Hematopoietic multipotent progenitor cell treated with erythropoietin and hydrocortisone succinate and interleukin-3 and kit ligand, for 17 days (in vitro differentiated cells): ENCODE data around the gene JMJD1C.

Experiments
- DNase-seq: peaks from one replicate; pipeline ENCODE4 v3.0.0-alpha.2; 2015; ENCODE audit warnings: low spot score

Gene JMJD1C

DNA sequence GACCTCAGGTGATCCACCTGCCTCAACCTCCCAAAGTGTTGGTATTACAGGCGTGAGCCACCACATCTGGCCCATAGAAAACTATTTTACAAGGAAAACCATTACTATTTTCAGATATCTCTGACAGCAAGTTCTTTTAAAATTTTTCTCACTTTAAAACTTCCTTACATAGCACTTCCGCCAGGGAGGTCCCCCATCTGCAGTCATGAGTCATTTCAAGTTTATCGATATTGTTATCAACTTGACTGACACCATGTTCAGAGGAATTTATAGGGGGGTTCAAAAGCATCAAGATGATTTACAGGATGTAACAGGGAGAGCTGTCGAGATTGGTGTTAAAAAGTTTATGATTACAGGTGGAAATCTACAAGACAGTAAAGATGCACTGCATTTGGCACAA is 243.8 kb downstream of the JMJD1C start:
- no peak for DNase-seq

DNA sequence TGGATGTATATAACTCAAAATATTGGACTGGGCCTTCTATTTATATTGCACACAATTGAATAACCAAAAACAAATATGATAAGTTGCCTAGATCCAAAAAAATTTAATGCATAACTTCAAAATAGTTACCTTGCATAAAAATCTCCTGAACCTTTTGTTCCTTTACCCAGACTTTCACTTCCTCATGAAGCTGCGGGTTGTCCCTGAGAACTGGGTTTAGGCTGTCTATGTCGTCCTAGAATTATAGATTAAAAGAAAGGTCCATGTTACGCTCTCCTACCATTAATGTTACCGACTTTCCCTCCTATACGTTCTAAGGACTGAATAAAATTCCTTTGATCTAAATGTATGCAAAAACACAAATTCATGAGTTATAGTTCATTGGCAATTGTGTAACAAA is 246.0 kb downstream of the JMJD1C start:
- no peak for DNase-seq

DNA sequence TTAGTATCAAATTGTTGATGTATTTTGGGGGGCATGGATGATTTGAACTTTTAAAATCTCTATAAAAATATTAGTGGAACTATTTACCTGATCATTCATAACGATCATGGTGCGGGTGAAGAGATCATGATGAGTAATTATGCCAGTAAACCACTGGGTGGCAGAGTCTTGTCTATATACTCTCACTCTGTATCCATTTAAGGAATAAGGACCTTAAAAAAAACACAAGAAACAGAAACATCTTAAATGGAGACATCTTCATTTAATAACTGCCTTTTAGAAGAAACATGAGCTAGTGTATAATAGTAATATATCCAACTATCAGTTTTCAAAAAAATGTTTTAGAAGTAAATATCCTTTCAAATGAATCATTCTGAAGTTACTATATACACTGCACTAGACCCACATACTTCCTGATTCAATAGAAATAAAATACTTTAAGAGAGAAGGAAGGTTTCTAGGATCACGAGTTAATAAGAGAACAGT is 248.6 kb downstream of the JMJD1C start:
- peak; percentile 84 for DNase-seq

DNA sequence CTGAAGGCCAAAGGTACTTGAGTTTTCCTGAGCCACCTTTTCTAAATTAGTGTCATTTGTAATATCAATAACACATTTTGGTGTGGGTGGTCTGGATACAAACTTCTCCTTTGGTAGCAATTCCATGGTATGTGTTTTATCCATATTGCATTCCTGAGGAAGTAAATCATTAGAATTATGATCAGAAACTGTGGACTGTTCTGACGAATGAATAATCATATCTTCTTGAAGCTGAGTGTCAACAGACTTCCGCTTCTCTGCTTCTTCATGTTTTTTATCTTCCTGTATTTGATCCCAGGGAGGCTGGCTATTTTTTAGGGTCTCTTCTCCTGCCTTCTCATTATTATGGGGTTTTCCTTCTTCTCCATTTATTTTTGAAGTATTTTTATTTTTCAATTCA is 251.2 kb downstream of the JMJD1C start:
- no peak for DNase-seq

DNA sequence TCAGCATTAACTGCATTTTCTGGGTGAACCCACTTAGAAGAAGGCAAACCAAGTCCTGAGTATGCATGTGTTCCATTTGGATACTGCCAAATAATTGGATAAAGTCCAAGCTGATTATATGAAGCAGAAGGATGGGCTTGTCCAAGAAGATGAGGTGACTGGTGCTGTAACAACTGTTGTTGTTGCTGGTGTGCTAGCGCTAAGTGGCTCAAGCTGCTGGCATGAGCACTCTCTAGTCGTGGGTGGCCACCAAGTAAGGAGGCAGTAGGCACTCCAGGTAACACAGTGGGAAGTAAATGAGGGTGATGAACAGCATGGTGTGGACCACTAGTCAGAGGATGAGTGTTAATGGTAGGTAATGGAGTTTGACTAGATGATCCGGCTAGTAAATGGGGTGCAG is 252.3 kb downstream of the JMJD1C start:
- DNase-seq, result no peak

DNA sequence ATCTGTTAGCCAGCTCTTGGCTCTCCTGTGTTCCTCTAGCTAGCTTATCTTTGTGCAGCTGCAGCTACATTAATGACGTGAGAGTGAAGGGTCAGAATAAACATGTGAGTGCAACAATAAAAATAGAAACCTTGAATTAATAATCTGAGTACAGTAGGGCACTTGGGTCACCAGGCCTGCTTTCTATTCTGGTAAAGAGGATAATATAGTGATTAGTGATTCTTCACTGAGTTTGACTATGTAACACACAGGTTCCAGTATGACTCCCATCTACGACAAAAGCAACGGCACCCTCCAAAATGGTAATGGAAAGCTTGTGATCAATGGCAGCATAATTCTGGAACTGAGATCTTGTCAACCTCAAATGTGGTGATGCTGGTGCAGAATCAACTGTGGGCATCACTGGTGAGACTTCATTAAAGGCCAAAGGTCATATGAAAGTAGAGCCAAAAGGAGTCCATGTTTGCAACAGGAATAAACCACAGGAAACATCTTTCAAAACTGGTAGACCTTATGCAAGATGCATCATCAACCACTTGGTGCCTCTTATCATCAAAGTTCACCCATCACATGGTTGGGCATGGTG is 255.1 kb downstream of the JMJD1C start:
- no peak for DNase-seq

DNA sequence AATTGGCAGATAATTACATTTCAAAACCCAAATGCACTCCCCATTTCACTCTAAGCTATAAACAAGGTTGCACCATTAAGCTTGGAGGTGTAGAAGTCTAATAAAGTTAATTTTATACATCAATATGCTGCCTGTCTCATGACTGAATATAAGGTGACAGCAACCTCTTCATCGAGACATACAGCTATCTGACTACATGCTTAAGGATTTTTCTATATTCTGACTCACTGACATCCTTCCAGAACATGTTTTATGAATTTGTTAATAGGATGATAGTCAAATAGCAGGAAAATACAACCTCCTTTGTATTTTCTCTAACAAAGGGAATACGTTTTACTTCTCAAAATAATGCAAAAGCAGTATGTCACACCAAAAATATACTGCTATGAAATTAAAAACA is 256.1 kb downstream of the JMJD1C start:
- no peak for DNase-seq

DNA sequence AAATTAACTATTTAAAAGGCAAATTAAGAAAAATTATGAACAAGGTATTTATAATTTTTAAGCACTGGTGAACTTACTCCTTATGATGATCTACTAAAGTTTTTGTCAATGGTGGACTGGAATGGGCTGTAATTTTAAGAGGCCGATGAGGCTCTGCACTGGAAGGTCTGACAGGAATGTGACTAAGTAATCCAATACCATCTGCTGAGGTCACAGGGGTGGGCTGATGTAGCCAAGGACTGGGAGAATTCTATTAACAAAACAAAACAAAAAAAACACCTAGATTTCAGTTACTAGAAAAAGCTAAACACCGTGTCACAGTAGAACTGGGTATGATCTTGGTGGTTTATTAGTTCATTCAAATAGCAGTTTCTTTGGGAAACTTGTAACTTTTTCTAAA is 256.8 kb downstream of the JMJD1C start:
- DNase-seq, result no peak

DNA sequence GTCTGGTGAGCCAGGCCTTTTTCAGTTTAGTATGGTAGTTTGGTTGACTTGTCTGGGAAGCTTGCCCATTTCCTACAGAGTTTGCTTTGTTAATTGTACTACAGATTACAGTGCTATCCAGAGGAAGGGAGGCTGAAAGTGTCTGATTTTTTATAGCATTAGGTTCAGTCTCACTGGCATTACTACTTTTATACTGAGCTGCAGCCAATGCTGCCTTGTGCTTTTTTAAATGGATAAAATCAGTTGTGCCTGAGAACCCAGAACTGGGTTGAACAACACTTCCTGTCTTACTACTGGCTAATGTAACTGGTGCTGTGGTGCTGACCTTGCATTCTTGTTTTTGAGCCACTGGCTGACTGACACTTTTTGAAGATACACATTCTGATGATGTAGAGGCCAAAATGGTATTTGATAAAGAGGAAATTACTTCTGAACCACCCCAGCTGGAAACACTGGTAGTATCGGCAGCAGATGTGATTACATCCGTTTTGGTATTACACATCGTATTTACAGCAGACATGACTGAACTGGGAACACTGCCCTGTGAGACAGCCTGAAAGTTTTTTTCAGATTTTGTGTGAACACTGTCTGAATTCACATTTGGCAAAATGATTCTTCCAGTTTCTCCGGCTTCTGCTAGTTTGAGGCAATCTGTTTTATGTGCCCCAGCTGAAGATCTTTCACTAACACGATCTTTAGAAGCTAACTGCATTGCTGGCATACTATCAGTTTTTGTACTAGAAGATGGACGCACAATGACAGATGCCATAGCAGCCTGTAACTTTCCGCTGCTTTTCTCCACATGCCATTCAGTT is 258.6 kb downstream of the JMJD1C start:
- DNase-seq, result no peak

DNA sequence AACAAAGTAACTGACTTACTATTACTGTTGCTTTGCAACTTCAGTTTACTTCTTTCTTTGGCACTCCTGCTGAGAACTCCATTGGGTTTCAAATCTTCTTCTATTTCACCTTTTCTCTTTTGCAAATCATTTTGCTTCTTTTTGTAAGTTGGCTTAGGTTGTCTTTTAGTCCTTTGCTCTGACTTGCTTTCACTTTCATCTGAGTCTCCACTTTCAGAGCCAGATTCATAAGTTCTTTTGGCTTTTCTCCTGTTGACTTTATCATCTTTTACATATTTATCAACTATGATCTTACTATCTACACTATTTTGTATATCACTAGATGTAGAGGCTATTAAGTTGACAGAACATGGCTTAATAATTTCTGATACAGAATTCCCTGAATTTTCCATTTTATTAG is 259.2 kb downstream of the JMJD1C start:
- no peak for DNase-seq

DNA sequence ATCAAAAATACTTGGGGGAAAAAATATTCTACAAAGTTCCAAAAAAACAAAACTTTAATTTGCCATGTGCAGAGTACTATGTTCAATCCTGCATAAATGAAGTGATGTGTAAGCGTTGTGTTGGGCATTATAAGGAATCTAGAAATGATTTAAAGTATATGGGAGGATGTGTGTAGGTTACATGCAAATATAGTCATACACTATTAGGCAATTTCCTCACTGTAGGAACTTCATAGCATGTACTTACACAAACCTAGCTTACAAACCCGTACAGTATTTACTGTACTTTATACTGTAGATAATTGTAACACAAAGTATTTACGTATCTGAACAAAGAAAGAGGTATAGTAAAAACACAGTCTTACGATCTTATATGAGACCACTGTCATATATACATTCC is 260.4 kb downstream of the JMJD1C start:
- DNase-seq, result no peak

DNA sequence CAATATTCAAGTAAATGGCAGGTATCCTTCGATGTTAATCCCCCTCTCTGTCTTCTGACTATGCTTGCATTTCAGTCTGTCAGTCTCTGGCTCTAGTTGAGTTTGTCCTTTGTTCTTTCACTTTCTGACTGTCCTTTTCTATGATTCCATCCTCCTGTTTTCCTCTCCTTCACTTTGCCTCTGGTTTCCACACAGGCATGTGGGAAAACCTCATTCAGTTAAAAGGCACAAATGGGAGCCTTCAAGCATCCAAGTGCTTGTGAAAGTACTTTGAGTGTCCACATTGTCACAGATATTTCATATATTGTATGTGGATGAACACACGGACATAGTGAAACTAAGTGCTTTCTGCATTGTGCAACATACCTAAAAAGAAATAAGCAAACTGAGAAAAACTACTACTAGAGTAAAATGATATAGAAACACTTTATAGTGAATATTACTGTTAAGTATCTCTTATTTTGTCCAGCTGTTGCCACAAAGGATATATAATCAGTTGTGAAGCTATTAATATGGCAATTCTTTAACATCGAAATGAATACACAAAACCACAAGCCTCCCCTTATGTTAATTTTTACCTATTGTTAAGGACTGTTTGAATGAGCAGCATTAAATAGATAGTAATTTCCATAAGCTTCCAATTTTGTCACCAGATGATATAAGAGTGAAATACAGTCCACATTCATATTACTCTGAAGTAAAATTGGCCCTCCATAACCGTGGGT is 260.9 kb downstream of the JMJD1C start:
- DNase-seq, result no peak

DNA sequence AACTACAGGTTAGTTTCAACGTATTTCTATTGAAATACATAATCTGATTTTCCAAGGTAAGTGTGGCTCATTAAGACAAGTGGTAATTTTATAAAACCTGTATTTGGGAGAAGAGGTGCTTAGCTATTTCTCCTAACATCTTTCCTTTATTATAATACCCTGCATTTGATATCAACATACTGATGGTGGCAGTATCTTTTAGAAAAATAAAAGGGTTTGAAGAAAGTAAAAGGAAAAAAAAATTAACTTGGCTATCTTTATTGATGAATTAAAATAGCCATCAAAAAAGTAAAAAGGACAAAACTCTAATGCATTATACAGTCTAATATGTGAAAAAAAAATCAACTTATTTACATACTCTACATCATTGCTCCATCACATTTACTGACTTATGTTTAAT is 264.7 kb downstream of the JMJD1C start:
- DNase-seq, result no peak

DNA sequence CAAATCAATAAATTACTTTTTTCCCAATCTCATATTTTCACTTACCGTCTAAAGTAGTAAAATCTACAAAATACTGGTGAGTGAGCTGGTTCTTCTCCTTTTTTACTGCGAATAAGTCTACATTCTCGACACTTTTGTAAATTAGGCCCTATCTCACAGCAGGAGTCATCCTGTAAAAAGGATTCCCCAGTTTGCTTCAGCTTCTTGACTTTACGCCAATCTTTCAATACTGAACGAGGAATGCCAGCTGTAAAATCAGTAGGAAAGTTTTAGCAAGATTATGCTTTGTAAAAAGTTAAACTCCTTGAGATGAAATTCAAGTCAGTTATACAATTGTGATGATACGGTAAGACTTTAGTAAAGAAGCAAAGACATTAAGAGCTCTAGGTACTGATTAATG is 265.3 kb downstream of the JMJD1C start:
- no peak for DNase-seq

DNA sequence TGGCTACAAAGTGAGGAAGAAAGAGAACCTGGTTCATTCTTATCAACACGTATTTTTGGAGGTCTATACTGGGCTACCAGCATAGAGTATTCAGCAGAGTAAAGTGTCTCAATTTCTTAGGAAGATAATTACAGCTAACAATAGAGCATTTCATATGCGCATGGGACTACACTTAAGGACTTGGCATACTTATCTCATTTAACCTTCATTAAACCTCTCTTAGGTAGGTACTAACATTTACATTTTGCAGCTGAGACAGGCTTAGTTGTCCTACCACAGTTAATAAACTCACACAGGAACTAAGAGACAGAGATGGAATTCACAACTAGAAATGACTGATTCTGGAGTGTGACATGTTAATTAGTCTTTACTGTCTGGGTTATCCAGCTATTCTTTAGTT is 266.1 kb downstream of the JMJD1C start:
- DNase-seq, result no peak

DNA sequence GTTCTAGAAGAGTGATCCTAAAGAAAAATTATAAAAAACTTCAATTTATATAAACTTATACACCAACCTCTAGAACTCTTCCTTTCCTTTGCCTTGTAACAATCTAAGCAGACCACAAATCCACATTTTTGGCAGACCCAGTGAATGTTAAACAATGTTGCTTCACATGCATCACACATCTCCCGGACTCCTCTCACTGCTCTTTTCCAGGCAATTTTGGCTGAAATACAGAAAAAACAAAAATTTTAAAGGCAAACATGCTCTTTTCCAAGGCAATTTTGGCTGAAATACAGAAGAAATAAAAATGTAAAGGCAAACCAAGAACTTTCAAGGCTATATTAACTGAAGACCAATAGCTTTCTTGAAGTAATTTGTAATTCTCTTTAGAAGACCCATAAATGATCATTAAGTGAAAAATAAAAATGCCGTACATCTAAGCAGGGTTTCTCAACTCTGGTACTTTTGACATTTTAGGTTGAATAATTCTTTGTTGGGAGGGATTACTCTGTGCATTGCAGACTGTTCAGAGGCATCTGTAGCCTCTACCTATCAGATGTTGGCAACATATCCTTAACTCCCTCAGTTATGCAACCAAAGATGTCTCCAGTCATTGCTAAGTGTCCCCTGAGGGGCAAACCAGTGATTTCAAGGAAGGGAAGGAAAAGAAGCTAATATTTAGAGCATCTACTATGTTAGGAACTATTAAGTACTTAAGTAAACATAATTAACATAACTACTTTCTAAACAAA is 268.3 kb downstream of the JMJD1C start:
- DNase-seq, result no peak

DNA sequence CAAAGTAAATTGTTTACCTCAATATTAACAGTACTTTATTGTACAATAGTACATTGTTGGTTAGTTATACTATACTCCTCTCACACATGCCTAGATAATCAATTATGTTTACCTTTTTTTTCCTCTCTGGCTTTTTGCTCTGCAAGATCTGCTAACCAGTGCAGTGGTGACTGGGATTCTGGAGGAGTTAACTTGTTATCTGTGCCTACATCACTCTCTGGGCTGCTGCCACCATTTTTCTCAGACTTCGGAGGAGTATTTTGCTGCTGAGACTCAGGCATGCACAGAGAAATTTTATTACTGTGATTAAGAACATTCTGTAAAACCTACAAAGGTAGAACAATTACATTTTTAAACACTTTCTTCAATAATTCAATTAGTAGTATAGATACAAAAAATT is 273.0 kb downstream of the JMJD1C start:
- no peak for DNase-seq

DNA sequence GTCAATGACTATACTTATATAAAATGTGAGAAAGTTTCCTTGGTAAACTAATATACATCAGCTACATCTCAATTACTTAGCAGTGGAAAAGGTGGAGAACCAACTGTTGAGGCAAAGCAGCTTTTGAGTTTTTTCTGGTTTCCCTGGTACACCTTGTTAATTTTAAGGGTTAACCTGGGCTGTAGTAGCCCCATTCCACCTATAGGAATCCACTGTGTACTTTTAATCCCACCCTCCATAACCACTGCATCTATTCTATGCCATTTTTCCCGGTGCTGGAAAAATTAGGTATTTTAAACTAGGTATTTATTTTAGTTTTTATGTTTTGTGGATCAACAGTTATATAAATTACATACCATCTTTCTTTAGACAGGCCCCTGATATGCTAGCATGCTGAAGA is 290.2 kb downstream of the JMJD1C start:
- DNase-seq, result no peak

DNA sequence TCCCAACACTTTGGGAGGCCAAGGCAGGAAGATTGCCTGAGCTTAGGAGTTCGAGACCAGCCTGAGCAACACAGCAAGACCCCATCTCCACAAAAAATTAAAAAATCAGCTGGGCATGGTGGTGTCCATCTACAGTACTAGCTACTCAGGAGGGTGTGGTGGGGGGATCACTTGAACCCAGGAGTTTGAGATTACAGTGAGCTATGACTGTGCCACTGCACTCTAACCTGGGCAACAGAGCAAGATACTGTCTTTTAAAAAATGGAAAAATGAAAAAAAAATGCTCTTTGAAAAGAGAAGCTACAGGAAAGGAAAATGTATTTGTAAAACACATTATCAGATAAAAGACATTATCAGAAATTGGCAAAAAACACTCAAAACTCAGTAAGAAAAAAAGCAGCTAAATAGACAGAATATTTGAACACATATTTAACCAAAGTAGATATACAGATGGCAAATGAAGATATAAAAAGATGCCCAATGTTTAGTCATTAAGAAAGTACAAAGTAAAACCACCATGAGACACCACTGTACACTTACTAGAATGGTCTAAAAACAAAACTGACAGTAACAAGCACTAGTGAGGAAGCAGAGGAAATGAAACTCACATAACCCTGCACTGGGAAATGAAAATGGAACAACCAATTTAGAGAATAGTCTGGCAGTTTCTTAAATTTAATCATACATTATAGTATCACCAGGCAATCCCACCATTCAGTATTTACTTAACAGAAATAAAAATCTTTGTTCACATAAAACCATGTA is 292.1 kb downstream of the JMJD1C start:
- DNase-seq, result no peak

DNA sequence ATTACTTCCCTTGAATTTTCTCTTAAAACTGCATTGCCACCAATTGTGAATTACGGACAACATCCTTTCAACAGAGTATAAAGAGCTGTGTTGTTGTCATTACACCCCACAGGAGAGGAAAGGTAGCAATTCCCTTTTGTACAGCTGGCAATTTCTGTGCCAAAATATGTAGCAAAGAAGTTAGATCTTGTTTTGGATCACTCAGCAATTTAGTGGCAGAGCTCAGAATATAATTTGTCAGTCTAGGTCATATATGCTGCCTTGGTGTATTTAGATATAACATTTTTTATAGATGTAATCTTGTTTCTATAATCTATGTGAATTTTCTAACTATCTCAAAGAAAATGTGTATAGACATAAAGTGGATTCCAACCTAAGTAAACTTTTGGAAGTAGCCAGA is 293.9 kb downstream of the JMJD1C start:
- no peak for DNase-seq

DNA sequence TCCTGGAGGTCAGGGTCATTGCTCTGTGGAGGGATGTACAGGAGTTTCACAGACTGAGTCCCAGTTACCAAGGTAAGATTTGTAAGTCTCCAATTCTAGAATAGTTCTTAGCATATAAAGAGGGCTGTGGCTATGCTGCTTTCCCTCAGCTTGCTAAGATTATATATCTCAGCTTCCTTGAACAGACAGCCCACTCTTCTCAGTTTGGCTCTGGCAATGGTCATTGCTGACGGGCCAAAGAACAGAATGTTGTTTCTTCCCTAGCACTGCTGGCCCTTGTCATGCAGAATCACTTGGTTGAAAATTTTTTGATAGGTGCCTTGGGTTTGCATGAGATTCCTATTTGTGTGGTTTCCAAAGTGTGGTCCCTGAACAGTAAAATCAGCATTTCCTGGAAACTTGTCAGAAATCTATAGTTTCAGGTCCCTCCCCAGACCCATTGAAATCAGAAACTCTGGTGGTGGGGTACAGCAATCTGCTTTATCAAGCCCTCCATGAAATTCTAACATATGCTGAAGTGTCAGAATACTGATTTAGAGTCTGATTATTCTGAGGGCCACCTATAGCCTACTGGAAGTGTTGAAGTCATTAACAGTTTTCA is 294.4 kb downstream of the JMJD1C start:
- DNase-seq, result no peak
